Naive B cell (primary cell): Measurements from ENCODE around the gene CTSH. TPM values are rescaled to one million over a fixed set of nuclear protein-coding genes. Genes with fewer than 3 reads are reported as not detected.

Experiments
- ATAC-seq, 2 donors: fragments of 150-1000 bp; cut with Tn5 transposase; 2 replicates each; pipeline ENCODE4 v1.10.0; 2021; ENCODE audit warnings: low read depth in 2 of 2, mild to moderate bottlenecking in 2 of 2, moderate library complexity in 2 of 2
- DNase-seq: peaks from one replicate; pipeline ENCODE4 v3.0.0; 2022
- H3K27ac Mint-ChIP-seq, 6 donors: one replicate each; pipeline ENCODE4 v1.8.0; 2020 to 2022; ENCODE audit warnings: mild to moderate bottlenecking in 6 of 6, mixed read lengths in 6 of 6, moderate library complexity in 5 of 6, inconsistent platforms in 2 of 6
- H3K27me3 Mint-ChIP-seq, 3 donors: one replicate each; pipeline ENCODE4 v1.8.0; 2021 to 2022; ENCODE audit warnings: mixed read lengths in 3 of 3, mild to moderate bottlenecking in 1 of 3
- H3K36me3 Mint-ChIP-seq, 2 donors: one replicate each; pipeline ENCODE4 v1.8.0; 2020 to 2022; ENCODE audit warnings: mixed read lengths in 2 of 2, inconsistent platforms in 1 of 2, mild to moderate bottlenecking in 1 of 2
- H3K4me1 Mint-ChIP-seq, 3 donors: one replicate each; pipeline ENCODE4 v1.8.0; 2020 to 2022; ENCODE audit warnings: mixed read lengths in 3 of 3, inconsistent platforms in 1 of 3, mild to moderate bottlenecking in 1 of 3, moderate library complexity in 1 of 3
- H3K4me3 Mint-ChIP-seq, 8 donors: one replicate each; pipeline ENCODE4 v1.8.0; 2020 to 2022; ENCODE audit warnings: mild to moderate bottlenecking in 8 of 8, mixed read lengths in 8 of 8, moderate library complexity in 8 of 8, inconsistent platforms in 2 of 8
- H3K9me3 Mint-ChIP-seq, 7 donors: one replicate each; pipeline ENCODE4 v1.8.0; 2020 to 2022; ENCODE audit warnings: mixed read lengths in 7 of 7, mild to moderate bottlenecking in 5 of 7, inconsistent platforms in 2 of 7, moderate library complexity in 1 of 7
- polyA plus RNA-seq, 6 donors: library from polyadenylated mRNA; unstranded; fragments of 300-500 nt; fragmentation: Illumina TruSeq; gene quantifications; one replicate each; pipeline ENCODE4 v1.2.3, GENCODE V29; 2021; ENCODE audit warnings: low read depth in 6 of 6

Gene CTSH
- polyA plus RNA-seq, 6 donors from 2014 or later: 260 to 480 (median 378) TPM

DNA sequence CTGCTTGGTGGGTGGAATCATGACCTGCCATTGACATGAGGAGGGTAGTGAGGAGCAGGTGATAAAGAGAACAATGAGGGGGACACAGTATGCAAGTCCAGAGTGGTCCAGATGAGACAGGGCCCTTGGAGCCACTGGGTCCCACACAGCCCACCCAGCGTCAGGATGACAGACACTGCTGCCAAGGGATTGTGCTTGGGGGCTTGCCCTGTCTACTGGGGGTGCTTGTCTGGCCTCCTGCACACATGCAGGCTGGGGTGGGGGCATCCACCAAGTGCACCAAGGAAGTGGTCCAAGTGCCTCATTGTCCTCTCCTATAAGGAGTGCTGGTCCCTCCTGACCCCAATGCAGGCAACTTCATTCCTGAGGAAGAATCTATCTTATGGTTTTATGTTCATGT, 39.2 kb upstream of the CTSH start:
- DNase-seq: no peak
- ATAC-seq: no peak
- peaks cover 13 to 25% (median 14%) of the 10 kb centered on the region in 3 donors for H3K4me1 Mint-ChIP-seq
- no peaks in the 10 kb centered on the region for H3K9me3 Mint-ChIP-seq
- H3K4me3 Mint-ChIP-seq: no peak overlapping the region
- H3K27me3 Mint-ChIP-seq: peaks cover 5 to 13% (median 6%) of the 10 kb centered on the region in 3 donors
- peak overlapping the region in 1 of 6 donors; percentile 37 for H3K27ac Mint-ChIP-seq
- no peaks in the 10 kb centered on the region for H3K36me3 Mint-ChIP-seq

DNA sequence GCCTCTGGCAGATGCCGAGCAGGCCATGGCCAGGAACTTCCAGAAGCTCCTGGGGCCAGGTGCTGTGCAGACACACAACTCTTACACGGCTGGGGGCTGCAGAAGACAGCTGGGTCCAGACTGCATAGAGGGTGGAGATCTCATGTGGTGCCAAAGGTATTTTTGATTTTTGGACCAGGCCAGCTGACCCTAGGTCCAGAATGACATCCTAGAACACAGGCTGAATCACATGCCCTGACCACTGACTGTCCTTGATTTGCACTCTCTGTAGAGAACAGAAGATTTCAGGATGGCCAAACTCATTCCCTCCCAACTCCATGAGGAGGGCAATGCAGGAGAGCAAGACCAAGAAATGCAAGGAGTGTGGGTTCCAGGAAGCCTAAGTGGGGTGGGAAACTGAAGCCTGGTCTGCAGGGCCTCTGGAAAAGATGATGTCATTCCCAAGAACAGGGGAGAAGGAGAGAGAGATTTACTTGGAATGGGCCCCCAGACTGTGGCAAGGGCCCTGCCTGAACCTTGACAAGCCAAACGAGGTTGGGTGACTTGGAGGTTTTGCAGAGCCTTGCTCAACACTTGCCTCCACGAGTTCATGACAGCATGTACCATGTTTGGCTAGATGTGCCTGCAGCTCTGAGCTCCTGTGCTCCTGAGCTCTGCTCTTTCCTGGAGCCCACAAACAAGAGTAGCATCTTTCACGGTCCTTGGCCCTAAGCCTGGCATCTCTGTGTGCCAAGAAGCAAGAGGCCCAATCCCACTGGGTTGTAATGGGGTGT, 38.5 kb upstream of the CTSH start:
- Mint-ChIP-seq H3K4me3 (no peak overlapping the region), H3K9me3 (no peaks in the 10 kb centered on the region), H3K27me3 (peaks cover 5 to 13% (median 6%) of the 10 kb centered on the region in 3 donors), H3K4me1 (peaks cover 16 to 26% (median 21%) of the 10 kb centered on the region in 3 donors), H3K27ac (peak overlapping the region in 1 of 6 donors; percentile 37), H3K36me3 (no peaks in the 10 kb centered on the region)
- DNase-seq: no peak
- ATAC-seq: no peak

DNA sequence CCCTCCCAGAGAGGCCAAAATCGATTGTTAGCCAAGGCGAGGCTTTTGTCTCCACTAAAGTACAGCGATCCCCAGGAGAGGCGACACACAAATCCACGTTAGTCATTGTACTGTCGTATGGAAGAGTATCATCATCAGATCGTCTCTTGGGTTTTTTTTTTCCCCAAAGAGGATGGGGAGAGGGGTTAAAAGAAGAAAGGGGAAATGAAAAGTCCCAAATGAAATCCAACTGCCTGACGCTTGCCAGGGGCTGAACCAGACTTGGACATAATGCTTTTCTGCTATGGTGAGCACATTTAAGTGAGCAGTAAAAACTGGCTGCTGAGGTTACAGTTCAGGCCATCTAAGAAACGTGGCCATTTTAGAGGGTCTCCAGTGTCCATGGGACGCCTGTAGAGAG, 37.9 kb upstream of the CTSH start:
- Mint-ChIP-seq H3K4me3 (no peak overlapping the region), H3K4me1 (peaks cover 20 to 28% (median 27%) of the 10 kb centered on the region in 3 donors), H3K27me3 (peaks cover 5 to 13% (median 6%) of the 10 kb centered on the region in 3 donors), H3K36me3 (no peaks in the 10 kb centered on the region), H3K9me3 (no peaks in the 10 kb centered on the region), H3K27ac (no peak overlapping the region)
- no peak for DNase-seq
- no peak for ATAC-seq

DNA sequence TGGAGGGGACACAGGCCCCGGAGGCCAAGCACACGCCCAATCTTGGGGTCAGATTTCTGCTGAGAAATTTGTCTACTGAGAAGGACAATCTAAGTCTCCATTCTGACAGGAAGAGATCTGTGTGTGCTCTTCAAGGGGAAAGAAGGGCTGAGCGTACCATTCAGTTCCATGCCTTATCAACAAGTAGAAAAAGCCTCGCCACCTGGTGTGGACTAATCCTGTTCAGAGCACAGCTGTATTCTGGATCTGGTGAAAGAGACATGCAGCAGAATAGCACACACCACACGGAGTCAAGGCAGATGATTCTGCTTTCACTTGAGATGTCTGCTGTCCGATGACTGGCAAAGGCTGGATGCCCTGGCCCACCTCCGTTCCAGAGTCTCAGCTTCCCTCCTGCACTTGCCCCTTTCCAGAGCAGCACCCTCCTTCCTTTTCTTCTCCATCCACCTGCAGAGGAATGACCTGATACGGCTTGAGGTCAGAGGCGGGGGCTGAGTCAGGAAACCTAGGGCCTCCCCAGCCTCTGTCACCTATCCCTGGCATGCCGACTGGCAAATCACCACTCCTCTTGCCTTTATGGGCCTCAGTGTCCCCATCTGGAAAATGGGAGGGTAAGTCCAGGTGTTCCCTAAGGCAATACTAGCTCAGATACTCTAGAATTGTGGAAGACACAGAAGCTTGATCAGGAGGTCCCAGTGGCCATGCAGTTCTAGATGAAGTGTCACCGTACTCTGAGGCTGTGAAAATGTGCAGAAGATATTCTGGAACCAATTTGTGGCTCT, 36.9 kb upstream of the CTSH start:
- Mint-ChIP-seq H3K27me3 (peaks cover 5 to 13% (median 6%) of the 10 kb centered on the region in 3 donors), H3K9me3 (no peaks in the 10 kb centered on the region), H3K4me1 (peaks cover 30 to 37% (median 37%) of the 10 kb centered on the region in 3 donors), H3K27ac (peak overlapping the region in 1 of 6 donors; percentile 66), H3K4me3 (no peak overlapping the region), H3K36me3 (no peaks in the 10 kb centered on the region)
- no peak for DNase-seq
- ATAC-seq: no peak

DNA sequence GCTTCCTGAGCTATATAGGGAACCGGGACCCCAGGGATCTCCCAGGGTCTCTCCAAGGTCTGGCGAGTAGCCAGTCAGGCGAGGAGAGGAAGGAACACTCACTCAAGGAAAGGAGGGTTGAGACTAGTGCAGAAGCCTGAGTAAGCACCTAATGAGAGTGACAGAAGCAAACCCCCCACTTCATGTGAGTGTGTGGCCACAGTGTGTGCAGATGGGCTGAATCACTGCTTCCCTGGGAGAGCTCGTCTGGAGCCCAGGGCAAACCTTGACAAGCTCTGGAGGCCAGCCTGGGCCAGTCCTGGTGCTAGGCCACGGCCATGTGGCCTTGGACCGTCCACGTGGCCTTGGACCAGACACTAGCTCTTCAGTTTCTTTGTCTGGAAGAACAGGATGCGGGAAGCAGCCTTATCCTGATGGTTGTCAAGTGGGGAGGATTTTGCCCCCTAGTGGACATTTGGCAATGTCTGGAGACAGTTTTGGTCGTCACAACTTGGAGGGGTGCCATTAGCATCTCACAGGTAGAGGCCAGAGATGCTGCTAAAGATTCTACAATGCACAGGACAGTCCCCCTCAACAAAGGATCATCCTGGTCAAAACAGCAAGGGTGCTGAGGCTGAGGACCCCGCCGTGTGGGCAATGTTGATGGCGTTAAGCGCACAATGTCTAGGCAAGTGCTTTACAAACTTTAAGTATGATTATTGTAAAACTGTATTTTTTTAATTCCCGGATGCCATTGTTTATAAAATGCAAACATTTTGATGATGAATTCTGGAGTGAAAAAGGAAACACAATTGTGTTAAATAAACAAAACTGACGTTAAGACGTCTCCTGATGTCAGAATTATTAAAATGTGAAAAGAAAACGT, 34.8 kb upstream of the CTSH start:
- DNase-seq (no peak), ATAC-seq (no peak)
- Mint-ChIP-seq H3K36me3 (no peaks in the 10 kb centered on the region), H3K27me3 (peaks cover 4 to 13% (median 5%) of the 10 kb centered on the region in 3 donors), H3K4me3 (peak overlapping the region in 5 of 8 donors; percentile 4 to 89 (median 66)), H3K4me1 (peaks cover 33 to 47% (median 45%) of the 10 kb centered on the region in 3 donors), H3K9me3 (no peaks in the 10 kb centered on the region), H3K27ac (peak overlapping the region in 5 of 6 donors; percentile 39 to 89 (median 81))

DNA sequence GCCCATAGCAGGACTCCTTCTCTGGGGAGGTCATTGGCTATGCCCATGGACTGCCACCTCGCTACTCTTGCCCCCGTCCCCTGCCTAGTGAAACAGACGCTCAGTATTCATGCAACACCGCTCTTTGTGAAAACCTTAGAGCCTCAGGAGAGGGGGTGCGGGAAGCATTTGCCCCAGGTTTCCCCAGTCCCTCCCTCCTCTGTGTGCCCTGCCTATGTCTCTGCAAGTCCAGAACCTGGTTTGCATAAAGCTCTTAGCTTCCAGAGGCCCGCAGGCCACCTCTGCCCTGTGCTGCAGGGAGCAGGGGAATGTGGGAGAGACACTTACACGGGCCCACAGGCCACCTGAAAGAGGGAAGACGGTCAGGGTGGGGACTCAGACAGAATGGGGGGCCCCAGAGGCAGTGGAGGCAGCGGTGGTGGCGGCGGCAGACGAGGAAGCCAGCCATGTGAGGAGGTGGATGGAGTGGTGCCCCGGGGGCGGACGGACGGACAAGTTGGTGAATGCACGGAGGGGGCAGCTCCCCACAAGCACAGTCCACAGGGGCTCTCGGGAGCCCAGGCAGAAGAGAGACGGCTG, 33.8 kb upstream of the CTSH start:
- no peak for ATAC-seq
- H3K27ac Mint-ChIP-seq: peak overlapping the region in 5 of 6 donors; percentile 11 to 89 (median 81)
- DNase-seq: no peak
- H3K36me3 Mint-ChIP-seq: no peaks in the 10 kb centered on the region
- H3K27me3 Mint-ChIP-seq: peaks cover 0 to 7% (median under 1%) of the 10 kb centered on the region in 3 donors
- peak overlapping the region in 6 of 8 donors; percentile 16 to 89 (median 68) for H3K4me3 Mint-ChIP-seq
- peaks cover 33 to 50% (median 41%) of the 10 kb centered on the region in 3 donors for H3K4me1 Mint-ChIP-seq
- no peaks in the 10 kb centered on the region for H3K9me3 Mint-ChIP-seq

DNA sequence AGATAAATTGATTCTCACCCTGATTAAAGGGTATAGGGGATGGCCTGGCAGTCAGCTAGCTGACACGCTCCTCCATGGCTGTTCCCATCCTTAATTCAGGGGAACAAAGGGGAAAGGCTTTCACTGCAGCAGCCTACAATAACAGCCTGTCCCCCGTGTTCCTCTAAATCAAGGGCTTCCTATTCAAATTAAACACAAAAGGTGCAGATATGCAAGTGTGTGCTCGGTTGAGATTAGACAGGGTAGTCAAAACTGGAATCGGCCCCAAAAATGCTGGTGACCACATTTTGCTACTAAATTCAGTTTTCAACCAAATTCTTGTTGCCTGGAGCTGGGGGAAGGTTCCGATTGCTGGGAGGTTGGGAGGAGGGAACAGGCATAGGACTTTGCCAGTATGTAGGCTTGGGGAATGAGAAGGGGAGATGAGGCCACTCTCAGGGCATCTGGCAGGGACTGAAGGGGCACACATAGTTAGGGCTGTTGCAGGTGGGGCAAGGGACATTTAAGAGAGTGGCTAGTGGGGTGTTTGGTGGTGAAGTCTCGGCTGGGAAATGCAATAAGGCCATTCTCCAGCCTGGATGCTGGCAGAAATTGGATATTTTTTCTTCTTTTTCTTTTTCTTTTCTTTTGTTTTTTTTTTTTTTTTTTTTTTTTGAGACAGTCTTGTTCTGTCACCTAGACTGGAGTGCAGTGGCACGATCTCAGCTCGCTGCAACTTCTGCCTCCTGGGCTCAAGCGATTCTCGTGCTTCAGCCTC, 32.9 kb upstream of the CTSH start:
- H3K27ac Mint-ChIP-seq: peak overlapping the region; percentile 72 to 95 (median 88)
- DNase-seq: peak; percentile 20
- H3K9me3 Mint-ChIP-seq: no peaks in the 10 kb centered on the region
- ATAC-seq: peak; percentile 35 to 52
- H3K4me1 Mint-ChIP-seq: peaks cover 33 to 52% (median 39%) of the 10 kb centered on the region in 3 donors
- peak overlapping the region in 7 of 8 donors; percentile 4 to 86 (median 69) for H3K4me3 Mint-ChIP-seq
- H3K27me3 Mint-ChIP-seq: no peaks in the 10 kb centered on the region
- H3K36me3 Mint-ChIP-seq: no peaks in the 10 kb centered on the region

DNA sequence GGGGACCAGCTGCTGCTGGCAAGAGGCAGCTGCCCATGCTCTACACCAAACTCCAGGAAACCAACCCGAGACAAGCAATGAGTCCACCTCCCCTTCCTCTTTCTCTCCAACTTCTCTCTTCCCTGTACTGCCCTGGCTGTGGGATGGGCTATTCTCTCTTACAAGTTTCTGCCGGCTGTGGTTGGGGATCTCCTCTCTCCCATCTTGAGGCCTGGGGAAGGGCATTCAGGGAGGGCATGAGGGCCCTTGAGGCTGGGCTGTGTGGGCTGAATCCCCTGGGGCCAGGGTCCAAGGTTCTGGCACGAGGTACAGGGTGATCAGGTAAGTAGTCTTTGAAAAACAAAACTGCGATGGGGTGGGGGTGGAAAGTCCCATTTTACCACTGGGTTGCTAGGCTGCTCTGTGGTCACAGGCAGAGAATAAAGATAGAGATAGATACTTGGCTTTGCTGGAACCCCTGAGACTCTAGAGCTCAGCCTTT, 32.3 kb upstream of the CTSH start:
- peak; percentile 85 to 86 for ATAC-seq
- H3K4me3 Mint-ChIP-seq: peak overlapping the region in 7 of 8 donors; percentile 4 to 86 (median 69)
- no peaks in the 10 kb centered on the region for H3K9me3 Mint-ChIP-seq
- DNase-seq: peak; percentile 37
- H3K4me1 Mint-ChIP-seq: peaks cover 33 to 55% (median 39%) of the 10 kb centered on the region in 3 donors
- no peaks in the 10 kb centered on the region for H3K36me3 Mint-ChIP-seq
- peak overlapping the region; percentile 72 to 95 (median 84) for H3K27ac Mint-ChIP-seq
- no peaks in the 10 kb centered on the region for H3K27me3 Mint-ChIP-seq

DNA sequence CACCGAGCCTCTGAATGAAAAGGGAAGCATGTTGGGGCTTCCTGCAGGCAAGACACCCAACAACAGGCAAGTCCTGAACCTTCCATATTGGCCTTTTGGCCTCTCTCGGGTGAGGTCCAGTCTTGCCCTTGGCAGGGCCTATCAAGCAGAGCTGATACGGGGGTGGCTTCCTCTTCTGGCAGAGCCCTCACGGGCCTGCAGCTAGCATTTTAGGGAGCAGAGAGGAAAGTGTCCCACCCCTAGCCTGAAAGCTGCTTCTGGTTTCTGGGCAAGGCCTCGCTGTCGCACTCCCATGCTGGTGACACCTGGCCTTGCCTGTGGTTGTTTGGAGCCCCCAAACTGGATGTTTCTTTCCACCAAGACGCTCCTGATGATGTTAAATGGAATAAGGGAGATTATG, 31.8 kb upstream of the CTSH start:
- DNase-seq (no peak), ATAC-seq (no peak)
- Mint-ChIP-seq H3K36me3 (no peaks in the 10 kb centered on the region), H3K9me3 (no peaks in the 10 kb centered on the region), H3K4me3 (peak overlapping the region in 4 of 8 donors; percentile 66 to 86 (median 72)), H3K4me1 (peaks cover 33 to 56% (median 39%) of the 10 kb centered on the region in 3 donors), H3K27ac (peak overlapping the region; percentile 72 to 96 (median 90)), H3K27me3 (no peaks in the 10 kb centered on the region)

DNA sequence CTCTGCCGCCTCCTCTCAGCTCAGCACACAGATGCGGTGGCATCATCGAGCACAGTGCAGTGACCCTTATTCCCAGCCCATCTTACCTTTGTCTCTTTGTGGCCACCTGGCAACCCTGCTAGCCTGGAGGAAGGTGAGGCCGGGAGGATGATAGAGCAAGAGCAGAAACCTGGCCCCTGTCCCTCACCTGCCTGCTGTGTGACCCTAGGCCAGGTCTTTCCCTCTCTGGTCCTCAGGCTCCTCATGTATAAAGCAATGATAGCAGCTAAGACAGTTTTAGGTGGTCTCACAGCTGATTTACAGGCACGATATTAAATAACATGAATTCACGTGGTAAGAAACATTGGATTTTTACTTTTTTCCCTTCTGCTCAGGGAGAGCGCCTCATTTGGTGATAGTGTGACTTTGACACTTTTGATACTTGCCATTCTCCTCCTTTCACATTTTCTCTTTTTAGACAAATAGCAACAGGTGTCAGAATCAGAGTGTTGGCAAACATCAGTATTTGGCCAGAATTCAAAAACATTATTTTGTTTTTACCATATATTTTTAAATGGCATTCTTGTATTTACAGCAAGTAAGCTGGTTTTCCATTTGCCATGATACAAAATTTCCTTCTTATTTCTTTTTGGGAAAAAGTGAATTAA, 29.5 kb upstream of the CTSH start:
- H3K4me1 Mint-ChIP-seq: peaks cover 30 to 46% (median 35%) of the 10 kb centered on the region in 3 donors
- DNase-seq (no peak), ATAC-seq (no peak)
- H3K27me3 Mint-ChIP-seq: no peaks in the 10 kb centered on the region
- H3K4me3 Mint-ChIP-seq: no peak overlapping the region
- no peaks in the 10 kb centered on the region for H3K36me3 Mint-ChIP-seq
- peak overlapping the region in 2 of 6 donors; percentile 4 to 52 for H3K27ac Mint-ChIP-seq
- H3K9me3 Mint-ChIP-seq: no peaks in the 10 kb centered on the region

DNA sequence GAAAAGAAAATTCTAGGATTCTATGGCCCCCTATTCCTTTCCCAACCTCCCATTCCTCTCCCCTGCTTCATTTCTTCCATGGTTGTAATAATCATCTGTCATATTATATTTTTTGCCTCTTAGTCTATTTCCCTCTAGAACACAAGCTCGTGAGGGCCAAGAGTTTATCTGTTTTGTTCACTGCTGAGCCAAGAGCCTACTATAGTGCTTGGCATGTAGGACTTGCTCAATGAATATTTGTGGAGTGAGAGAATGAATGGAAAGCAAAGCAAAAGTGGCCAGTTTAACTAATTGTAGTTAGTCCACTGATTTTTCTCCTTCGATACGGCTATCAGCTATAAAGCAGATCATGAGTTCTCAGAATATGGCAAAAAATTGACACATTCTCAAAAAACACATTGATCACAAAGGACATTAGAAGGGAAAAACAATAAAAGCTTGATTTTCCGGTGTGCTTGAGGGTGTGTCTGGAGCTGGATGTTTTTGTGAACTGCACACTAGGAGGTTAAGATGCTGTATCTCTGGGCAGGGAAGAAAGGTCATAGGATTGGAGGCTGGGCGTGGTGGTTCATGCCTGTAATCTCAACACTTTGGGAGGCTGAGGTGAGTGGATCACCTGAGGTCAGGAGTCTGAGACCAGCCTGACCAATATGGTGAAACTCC, 25.0 kb upstream of the CTSH start:
- Mint-ChIP-seq H3K4me3 (no peak overlapping the region), H3K4me1 (peaks cover 0 to 17% (median 6%) of the 10 kb centered on the region in 3 donors), H3K27ac (no peak overlapping the region), H3K9me3 (no peaks in the 10 kb centered on the region), H3K27me3 (no peaks in the 10 kb centered on the region), H3K36me3 (no peaks in the 10 kb centered on the region)
- ATAC-seq (no peak), DNase-seq (no peak)
